ENCODE results near the gene CC2D2A. TPM values are rescaled to one million over a fixed set of nuclear protein-coding genes. Genes with fewer than 3 reads are reported as not detected.

Gene CC2D2A
- total and polyA plus RNA-seq, 9 of the 15 experiments (the other 6 are each of a cell fraction or from before 2014, with no cell fraction given): 0.36 to 2.5 (median 1.6) TPM

- Histone ChIP-seq H3K9me3 (replicated peaks; ENCODE audit: control insufficient read depth, insufficient read depth, low read depth, low read length) (no peaks in the 10 kb centered on the region), H3K27me3 (ENCODE audit: control insufficient read depth in 2 of 2, insufficient read depth in 2 of 2, low read length in 2 of 2) (no peaks in the 10 kb centered on the region), H3K4me3 (no peak overlapping the region), H3K9ac (ENCODE audit: insufficient read depth in 1 of 2, low read depth in 2 of 2, low read length in 2 of 2) (peak overlapping the region in 1 of 2 experiments; percentile 59; a peak in 1 of 4 replicates), H2AFZ (ENCODE audit: low read depth, low read length) (no peak overlapping the region), H4K20me1 (replicated peaks; ENCODE audit: control insufficient read depth, insufficient read depth, low read length) (no peaks in the 10 kb centered on the region), H3K9me1 (ENCODE audit: control insufficient read depth, insufficient read depth, low read length) (no peaks in the 10 kb centered on the region), H3K79me2 (ENCODE audit: control insufficient read depth, insufficient read depth, low read length) (no peaks in the 10 kb centered on the region), H3K4me1 (replicated peaks in 1 of 2; ENCODE audit: control insufficient read depth in 2 of 2, insufficient read depth in 2 of 2, low read length in 2 of 2) (no peaks in the 10 kb centered on the region), H3K36me3 (ENCODE audit: control insufficient read depth, insufficient read depth, low read length) (no peaks in the 10 kb centered on the region), H3K27ac (ENCODE audit: extremely low read depth, low read depth, low read length) (no peak overlapping the region), H3K4me2 (ENCODE audit: insufficient read depth, low read length) (no peak overlapping the region)
- ChIA-PET POLR2A (interaction anchor here (1.8 kb wide), 1 partner anchor 11 kb away, joined by 8 read pairs; no protein-coding TSS in a partner anchor), CTCF (ENCODE audit: low intra/inter-chr PET ratio) (no interaction called here)
- in situ Hi-C loops (cut with MboI) (no loop called here), intact Hi-C loops (cut with micrococcal nuclease) (no loop called here)
- WGBS (ENCODE audit: insufficient coverage, low coverage, missing lambda C conversion rate): 14% methylated on average over 1 of the region's 1 CpG
- ATAC-seq (peak; percentile 47), FAIRE-seq (no peak), DNase-seq (ENCODE audit: extremely low read depth in 1 of 4, low spot score in 3 of 4) (no peak)
- TF ChIP-seq POLR2B (IDR thresholded peaks at IDR 0.05; ENCODE audit: low read depth, partially characterized antibody) (no peak), E2F3 (CRISPR knock-in tag; IDR thresholded peaks at IDR 0.05) (no peak), ETV1 (tag; conservative IDR thresholded peaks at IDR 0.05; ENCODE audit: low read depth) (0 out of 2 replicates have a peak, but pooled peaks have one; percentile 19)
- BruUV-seq (replicated peaks): no TSS peak
Observed at GRCh38 chr4:15544248-15544729, 74.6 kb downstream of the CC2D2A start.

GRCh38 chr4:15545371-15545770 is 75.7 kb downstream of the CC2D2A start:
- ChIA-PET POLR2A (interaction anchor here (1.2 to 1.8 kb wide), 2 partner anchors 9 to 14 kb away, joined by 5 to 8 read pairs; no protein-coding TSS in a partner anchor), CTCF (ENCODE audit: low intra/inter-chr PET ratio) (no interaction called here)
- ATAC-seq (no peak), FAIRE-seq (no peak), DNase-seq (ENCODE audit: extremely low read depth in 1 of 4, low spot score in 3 of 4) (no peak)
- H3K27ac ChIP-seq (ENCODE audit: extremely low read depth, low read depth, low read length): no peak overlapping the region
- H3K9me1 ChIP-seq (ENCODE audit: control insufficient read depth, insufficient read depth, low read length): no peaks in the 10 kb centered on the region
- WGBS (ENCODE audit: insufficient coverage, low coverage, missing lambda C conversion rate): 38% methylated on average over 2 of the region's 2 CpGs
- H3K9ac ChIP-seq (ENCODE audit: insufficient read depth in 1 of 2, low read depth in 2 of 2, low read length in 2 of 2): no peak overlapping the region
- H3K36me3 ChIP-seq (ENCODE audit: control insufficient read depth, insufficient read depth, low read length): no peaks in the 10 kb centered on the region
- in situ Hi-C loops (cut with MboI): no loop called here
- H3K4me1 ChIP-seq (replicated peaks in 1 of 2; ENCODE audit: control insufficient read depth in 2 of 2, insufficient read depth in 2 of 2, low read length in 2 of 2): no peaks in the 10 kb centered on the region
- no peaks in the 10 kb centered on the region for H3K79me2 ChIP-seq (ENCODE audit: control insufficient read depth, insufficient read depth, low read length)
- no peak overlapping the region for H3K4me2 ChIP-seq (ENCODE audit: insufficient read depth, low read length)
- no peaks in the 10 kb centered on the region for H3K9me3 ChIP-seq (replicated peaks; ENCODE audit: control insufficient read depth, insufficient read depth, low read depth, low read length)
- no TSS peak for BruUV-seq (replicated peaks)
- intact Hi-C loops (cut with micrococcal nuclease): no loop called here
- no peak overlapping the region for H2AFZ ChIP-seq (ENCODE audit: low read depth, low read length)
- no peaks in the 10 kb centered on the region for H3K27me3 ChIP-seq (ENCODE audit: control insufficient read depth in 2 of 2, insufficient read depth in 2 of 2, low read length in 2 of 2)
- H3K4me3 ChIP-seq: no peak overlapping the region
- H4K20me1 ChIP-seq (replicated peaks; ENCODE audit: control insufficient read depth, insufficient read depth, low read length): no peaks in the 10 kb centered on the region
- TF ChIP-seq HSF4 (CRISPR knock-in tag; IDR thresholded peaks at IDR 0.05; ENCODE audit: borderline replicate concordance): no peak
- no peak for TF ChIP-seq EZH2 (IDR thresholded peaks at IDR 0.05; ENCODE audit: borderline replicate concordance, low read depth, low read length)
- TF ChIP-seq DMBX1 (CRISPR knock-in tag; IDR thresholded peaks at IDR 0.05; ENCODE audit: borderline replicate concordance): no peak
- no peak for TF ChIP-seq ZNF274 (IDR thresholded peaks at IDR 0.05; ENCODE audit: borderline replicate concordance, low read depth, low read length)
- no peak for TF ChIP-seq VEZF1 (CRISPR knock-in tag; IDR thresholded peaks at IDR 0.05)
- no peak for TF ChIP-seq NBN (IDR thresholded peaks at IDR 0.05; ENCODE audit: low read depth)
- no peak for TF ChIP-seq ZNF280B (CRISPR knock-in tag; IDR thresholded peaks at IDR 0.05)
- TF ChIP-seq NCOR1 (IDR thresholded peaks at IDR 0.05): no peak

All from K562 (cell line).